GM21526 (cell line): Measurements from ENCODE around the gene C7orf25.

Experiments used
- ATAC-seq: cut with Tn5 transposase; IDR thresholded peaks from one replicate; pipeline ENCODE4 v1.9.1; 2021; ENCODE audit warnings: moderate library complexity; ENCODE audit not compliant: unreplicated experiment, low FRiP score

The C7orf25 gene

DNA sequence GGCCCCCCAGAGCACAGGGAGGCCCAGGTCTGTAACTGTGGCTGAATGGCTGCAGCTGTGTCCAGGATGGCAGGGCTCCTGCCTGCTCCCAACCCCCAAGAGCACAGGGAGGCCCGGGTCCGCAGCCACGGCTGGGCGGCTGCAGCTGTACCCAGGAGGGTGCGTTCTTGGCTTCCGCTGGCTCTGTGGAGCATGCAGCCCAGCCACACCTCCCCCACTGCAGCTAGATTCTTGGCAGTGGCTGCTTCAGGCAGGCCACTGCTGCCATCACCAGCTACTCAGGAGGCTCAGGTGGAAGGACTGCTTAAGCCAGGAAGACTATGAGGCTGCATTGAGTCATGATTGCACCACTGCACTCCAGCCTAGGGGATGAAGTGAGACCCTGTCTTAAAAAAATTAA is 27.9 kb downstream of the C7orf25 start:
- ATAC-seq, result no peak

DNA sequence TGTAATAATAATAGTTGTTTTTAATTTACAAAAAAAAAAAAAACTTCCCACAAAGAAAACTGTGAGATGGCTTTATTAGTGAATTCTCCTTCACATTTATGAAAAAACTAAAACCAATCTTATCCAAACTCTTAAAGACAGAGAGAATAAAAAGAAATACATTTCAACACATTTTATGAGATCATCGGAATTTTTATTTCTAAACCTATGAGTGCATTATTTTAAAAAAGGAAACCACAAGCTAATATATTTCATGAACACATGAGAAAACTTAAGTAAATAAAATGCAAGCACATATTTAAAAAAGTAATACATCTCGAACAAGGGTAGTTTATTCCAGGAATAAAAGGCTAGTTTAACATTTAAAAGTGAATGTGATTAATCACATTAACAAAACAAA is 31.5 kb downstream of the C7orf25 start:
- ATAC-seq, result no peak

DNA sequence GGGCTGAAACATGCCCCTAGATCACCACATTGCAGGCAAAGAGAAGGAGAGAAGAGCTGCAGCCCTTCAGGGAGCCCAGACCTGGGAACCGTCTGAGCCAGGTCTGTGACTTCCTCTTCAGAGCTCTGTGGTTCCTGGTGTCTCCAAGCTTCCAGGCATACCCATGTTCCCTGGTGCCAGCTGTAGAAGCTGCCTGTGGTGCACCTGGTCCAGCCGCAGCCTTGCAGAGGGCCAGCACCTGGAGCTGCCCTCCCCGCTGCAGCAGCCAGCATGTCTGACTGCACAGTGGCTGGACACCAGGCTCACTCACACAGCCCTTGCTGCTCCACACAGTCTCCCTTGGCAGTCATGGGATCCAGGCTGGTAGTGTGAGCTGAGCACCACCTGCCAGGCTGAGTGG is 33.6 kb downstream of the C7orf25 start:
- no peak for ATAC-seq

DNA sequence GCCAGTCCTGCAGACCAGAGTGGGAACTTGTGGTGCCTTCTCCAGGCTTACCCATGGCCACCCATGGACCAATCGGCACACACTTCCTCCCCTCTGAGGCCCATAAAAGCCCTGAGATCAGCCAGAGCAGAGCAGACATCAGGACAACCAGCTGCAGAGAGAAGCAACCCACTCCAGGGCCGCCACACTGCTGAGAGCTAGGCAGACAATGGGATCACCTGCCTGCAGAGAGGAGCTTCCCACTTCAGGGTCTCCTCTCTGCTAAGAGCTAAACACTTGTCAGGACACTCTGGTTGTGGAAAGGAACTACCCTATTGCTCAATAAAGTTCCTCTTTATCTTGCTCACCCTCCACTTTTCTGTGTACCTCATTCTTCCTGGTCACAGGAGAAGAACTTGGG is 34.0 kb downstream of the C7orf25 start:
- no peak for ATAC-seq

GRCh38 chr7:42876182-42877068 is 35.4 kb downstream of the C7orf25 start:
- peak; percentile 83 for ATAC-seq

DNA sequence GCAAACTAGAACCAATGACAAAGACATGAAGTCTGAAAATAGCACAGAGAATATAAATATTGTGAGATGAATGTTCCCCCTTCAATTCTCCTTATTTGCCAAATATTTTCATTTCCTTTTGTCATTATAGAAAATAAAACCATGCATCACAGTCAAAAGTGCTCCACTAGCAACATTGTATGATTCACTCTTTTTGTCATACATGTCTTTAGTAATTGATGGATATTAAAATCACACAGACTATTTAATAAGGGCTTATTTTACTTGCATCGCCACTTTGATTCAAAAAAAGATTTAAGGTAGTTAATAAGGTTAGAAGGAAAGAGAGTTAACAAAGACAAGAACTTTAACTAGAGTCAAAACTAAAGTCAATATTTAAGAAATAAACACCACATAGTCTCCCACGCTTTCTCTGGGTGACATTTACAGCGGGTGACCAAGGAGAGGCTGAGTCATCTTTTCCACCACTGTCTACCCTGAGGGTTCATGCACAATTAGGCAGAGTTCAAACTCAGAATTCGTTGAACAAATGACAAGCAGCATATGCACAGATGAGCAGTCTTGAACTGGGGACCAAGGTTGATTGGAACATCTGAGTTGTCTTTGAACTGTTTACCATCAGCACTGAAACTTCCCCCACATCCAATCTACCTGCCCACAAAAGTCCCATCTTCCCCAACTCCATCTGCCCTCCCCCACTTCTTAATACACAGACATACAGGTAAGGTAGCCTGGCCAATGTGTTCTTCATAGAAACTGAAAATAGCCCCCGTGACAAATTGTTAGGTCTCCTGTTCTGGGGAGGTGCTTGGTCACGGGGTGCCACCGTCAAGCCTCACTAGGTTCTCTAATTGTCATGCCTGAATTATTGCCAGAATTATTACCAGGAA is 42.5 kb downstream of the C7orf25 start:
- ATAC-seq, result peak; percentile 97

- ATAC-seq, result no peak
These were observed 43.4 kb downstream of the C7orf25 start for GRCh38 chr7:42868480-42868879.
